Kidney epithelial cell (primary cell): Measurements from ENCODE around the gene NTMT2. TPM values are rescaled to one million over a fixed set of nuclear protein-coding genes. Genes with fewer than 3 reads are reported as not detected.

Experiments
- DNase-seq: peaks from one replicate; pipeline ENCODE4 v3.0.0-alpha.2; 2010; ENCODE audit warnings: low read depth
- H3K27me3 ChIP-seq: 2 replicates; pipeline ENCODE4 v1.6.0; 2011; ENCODE audit warnings: low read length; ENCODE audit not compliant: control insufficient read depth, insufficient read depth
- H3K36me3 ChIP-seq: 2 replicates; pipeline ENCODE4 v1.5.1; 2011; ENCODE audit warnings: low read length; ENCODE audit not compliant: control insufficient read depth, insufficient read depth
- H3K4me3 ChIP-seq: 2 replicates; pipeline ENCODE4 v1.5.1; 2011; ENCODE audit warnings: low read depth, mild to moderate bottlenecking, control low read depth, low read length
- CTCF ChIP-seq: IDR thresholded peaks from 2 replicates; pipeline ENCODE4 v1.5.1; 2011; ENCODE audit warnings: mild to moderate bottlenecking, moderate library complexity, low read length, control low read depth, inconsistent platforms; ENCODE audit not compliant: insufficient read depth, poor library complexity, severe bottlenecking
- total RNA-seq: library from RNA; depleted of rRNA; stranded (reverse); fragments of >200 nt; gene quantifications from 2 replicates; pipeline ENCODE4 v1.2.3, GENCODE V29; 2015

NTMT2 gene
- total RNA-seq, 1 donor from 2014 or later: not detected

DNA sequence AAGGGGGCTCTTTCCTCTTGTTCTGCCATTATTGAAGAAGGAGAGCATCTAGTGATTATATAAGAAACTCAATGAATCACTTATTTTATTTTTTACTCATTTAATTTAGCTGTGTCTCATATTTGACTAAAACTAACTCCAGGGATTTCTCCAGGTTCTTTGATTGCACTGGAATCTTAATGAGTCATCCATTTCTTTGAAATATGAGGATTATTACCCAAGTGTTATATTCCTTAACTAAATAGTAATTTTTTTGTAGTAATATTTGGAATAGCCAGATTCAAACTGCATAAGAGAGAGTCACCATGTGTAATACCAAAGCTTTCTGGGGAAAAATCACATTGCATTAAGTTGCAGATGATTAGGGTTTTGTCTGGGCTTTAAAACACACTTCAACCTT, 59.5 kb downstream of the NTMT2 start:
- no peaks in the 10 kb centered on the region for H3K36me3 ChIP-seq
- no peak for TF ChIP-seq CTCF
- DNase-seq: no peak

GRCh38 chr1:170209125-170209524, 63.4 kb downstream of the NTMT2 start:
- DNase-seq: no peak
- no peaks in the 10 kb centered on the region for H3K27me3 ChIP-seq
- no peak for TF ChIP-seq CTCF
- no peak overlapping the region for H3K4me3 ChIP-seq
- no peaks in the 10 kb centered on the region for H3K36me3 ChIP-seq

More for the DNA sequence above, 59.5 kb downstream of the NTMT2 start:
- H3K27me3 ChIP-seq: no peaks in the 10 kb centered on the region
- H3K4me3 ChIP-seq: no peak overlapping the region

DNA sequence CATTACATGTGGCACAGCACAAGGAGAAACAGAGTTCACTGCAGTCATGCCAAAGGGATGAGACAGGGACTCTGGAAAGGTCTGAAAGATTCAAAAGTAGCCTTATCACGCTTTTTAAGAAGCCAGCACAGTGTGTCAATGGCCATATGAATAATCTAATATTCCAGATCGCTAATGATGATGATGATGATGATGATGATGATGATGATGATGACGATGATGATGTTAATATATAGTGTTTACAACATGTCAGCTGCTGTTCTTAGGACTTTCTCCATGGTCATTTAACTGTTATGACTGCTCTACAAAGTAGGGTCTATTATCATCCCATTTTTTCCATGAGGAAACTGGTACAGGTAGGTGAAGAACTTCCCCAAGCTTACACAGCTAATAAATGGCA, 64.4 kb downstream of the NTMT2 start:
- H3K36me3 ChIP-seq: no peaks in the 10 kb centered on the region
- no peak for DNase-seq
- no peak overlapping the region for H3K4me3 ChIP-seq
- H3K27me3 ChIP-seq: no peaks in the 10 kb centered on the region
- no peak for TF ChIP-seq CTCF

DNA sequence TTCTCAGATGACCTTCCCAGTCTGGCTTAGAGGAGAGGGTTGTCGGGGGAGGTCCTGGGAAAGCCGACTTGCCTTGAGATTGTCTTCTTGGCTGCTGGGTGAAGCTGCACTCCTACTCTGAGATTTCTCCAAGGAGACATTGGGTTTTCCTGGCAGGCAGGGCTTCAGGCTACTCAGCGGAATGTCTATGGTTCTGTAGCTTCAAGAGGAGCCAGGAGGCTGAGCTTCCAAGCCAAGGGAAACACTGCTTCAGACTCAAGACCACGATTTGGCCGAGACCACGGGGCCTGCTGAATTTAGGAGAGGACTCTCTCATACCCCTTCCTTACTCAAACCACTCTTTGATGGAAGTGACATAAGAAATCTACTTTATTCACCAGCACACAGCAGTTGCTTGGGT, 67.8 kb downstream of the NTMT2 start:
- no peaks in the 10 kb centered on the region for H3K27me3 ChIP-seq
- TF ChIP-seq CTCF: no peak

DNA sequence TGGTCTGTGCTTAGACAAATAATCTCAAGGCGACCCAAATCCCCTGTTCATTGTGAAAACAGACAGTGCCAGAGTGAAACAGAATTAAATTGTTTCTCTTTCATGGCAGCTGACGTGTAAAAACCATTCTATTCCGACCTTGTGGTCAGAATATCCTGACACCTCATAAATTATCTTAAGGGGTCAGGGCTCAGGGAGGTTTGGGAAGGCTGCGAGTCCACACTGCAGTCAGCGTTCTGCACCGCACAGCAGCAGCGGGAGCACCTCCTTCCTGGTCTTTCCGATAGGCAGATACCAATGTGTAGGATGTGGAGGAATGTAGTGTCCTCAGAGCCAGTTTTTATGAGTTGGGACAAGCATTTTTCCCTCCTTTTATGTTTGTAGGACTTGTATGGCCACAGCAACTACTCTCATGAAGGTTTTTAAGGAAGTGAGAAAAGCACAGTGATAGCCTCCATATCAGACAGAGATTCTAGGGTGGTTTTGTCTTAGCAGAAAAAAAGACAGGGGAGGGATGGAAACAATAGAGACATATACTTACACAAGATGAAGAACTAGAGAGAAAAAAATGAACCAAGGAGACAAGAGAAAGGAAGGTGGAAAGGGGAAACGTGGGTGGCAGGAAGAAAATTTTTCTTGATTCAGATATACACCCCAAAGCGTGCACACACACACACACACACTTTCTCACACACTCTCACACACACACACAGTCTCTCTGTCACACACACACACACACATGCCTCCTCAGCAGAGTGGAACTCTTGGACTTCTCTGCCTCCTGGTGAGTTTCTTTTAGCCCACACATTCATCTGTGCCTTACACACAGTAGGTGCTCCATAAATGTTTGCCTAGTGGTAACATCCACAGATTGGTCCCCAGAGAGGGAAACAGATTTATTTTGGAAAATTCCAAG, 68.6 kb downstream of the NTMT2 start:
- no peaks in the 10 kb centered on the region for H3K27me3 ChIP-seq
- no peak overlapping the region for H3K4me3 ChIP-seq
- TF ChIP-seq CTCF: no peak
- no peaks in the 10 kb centered on the region for H3K36me3 ChIP-seq
- no peak for DNase-seq

More for the DNA sequence above, 67.8 kb downstream of the NTMT2 start:
- no peaks in the 10 kb centered on the region for H3K36me3 ChIP-seq
- no peak for DNase-seq
- H3K4me3 ChIP-seq: no peak overlapping the region
